ENCODE results near the gene ZNF747.

Gene ZNF747

DNA sequence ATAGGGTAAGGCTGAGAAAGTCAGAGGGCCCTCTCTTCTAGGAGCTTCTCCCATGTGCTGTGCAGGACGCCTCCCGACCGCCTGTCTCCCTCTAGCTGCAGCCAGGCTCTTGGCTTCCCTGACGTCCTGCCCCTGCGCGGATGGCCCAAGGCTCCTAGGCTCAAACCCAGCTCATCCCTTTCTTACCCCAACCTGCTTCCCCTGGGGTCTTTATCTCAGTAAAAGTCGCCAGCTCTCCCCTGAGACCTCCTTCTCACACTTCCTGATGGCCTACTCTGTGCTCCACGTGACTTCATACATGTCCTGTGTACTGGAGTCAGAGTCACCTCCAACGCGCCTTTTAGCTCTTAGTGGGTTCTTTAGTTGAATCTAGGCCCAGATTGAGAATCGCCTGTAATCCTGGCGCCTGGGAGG is 1.1 kb upstream of the ZNF747 start:
- H3K27ac ChIP-seq, result peak overlapping the region; percentile 98
- TF ChIP-seq ZFX (IDR thresholded peaks at IDR 0.05; ENCODE audit: borderline replicate concordance), result no peak
- TF ChIP-seq, protein P1, sequence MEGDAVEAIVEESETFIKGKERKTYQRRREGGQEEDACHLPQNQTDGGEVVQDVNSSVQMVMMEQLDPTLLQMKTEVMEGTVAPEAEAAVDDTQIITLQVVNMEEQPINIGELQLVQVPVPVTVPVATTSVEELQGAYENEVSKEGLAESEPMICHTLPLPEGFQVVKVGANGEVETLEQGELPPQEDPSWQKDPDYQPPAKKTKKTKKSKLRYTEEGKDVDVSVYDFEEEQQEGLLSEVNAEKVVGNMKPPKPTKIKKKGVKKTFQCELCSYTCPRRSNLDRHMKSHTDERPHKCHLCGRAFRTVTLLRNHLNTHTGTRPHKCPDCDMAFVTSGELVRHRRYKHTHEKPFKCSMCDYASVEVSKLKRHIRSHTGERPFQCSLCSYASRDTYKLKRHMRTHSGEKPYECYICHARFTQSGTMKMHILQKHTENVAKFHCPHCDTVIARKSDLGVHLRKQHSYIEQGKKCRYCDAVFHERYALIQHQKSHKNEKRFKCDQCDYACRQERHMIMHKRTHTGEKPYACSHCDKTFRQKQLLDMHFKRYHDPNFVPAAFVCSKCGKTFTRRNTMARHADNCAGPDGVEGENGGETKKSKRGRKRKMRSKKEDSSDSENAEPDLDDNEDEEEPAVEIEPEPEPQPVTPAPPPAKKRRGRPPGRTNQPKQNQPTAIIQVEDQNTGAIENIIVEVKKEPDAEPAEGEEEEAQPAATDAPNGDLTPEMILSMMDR (IDR thresholded peaks at IDR 0.05), result peak; percentile 79

DNA sequence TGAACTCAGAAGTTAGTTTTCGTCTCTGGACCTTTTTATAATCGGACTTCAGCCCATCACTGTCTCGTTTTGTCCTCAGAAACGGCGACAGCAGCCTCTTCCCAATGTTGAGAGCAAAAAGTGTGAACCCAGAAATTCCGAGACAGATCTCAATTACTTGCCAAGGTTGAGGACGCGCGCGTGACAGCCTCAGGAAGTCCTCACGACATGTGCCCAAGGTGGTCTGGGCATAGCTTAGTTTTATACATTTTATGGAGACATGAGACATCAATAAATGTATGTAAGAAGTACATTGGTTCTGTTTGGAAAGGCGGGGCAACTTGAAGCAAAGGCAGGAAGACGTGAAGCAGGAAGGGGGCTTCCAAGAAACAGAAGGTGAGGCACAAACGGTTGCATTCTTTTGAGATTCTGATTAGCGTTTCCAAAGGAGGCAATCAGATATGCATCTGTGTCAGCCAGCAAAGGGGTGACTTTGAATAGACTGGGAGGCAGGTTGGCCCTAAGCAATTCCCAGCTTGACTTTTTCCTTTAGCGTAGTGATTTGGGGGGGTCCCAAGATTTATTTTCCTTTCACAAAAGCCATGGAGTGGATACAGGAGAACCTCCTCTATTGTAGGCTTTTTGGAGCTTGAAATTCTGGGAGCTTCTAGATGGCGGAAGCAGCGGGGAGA is 583 bp upstream of the ZNF747 start:
- no peak for TF ChIP-seq ZFX (IDR thresholded peaks at IDR 0.05; ENCODE audit: borderline replicate concordance)
- TF ChIP-seq, protein P1 (IDR thresholded peaks at IDR 0.05), result no peak
- peak overlapping the region; percentile 98 for H3K27ac ChIP-seq

- TF ChIP-seq, protein P1 (IDR thresholded peaks at IDR 0.05), result no peak
- no peak for TF ChIP-seq ZFX (IDR thresholded peaks at IDR 0.05; ENCODE audit: borderline replicate concordance)
- peak overlapping the region; percentile 98 for H3K27ac ChIP-seq
These were observed 800 bp downstream of the ZNF747 start for GRCh38 chr16:30533748-30534367.

- TF ChIP-seq ZFX (IDR thresholded peaks at IDR 0.05; ENCODE audit: borderline replicate concordance), result no peak
- TF ChIP-seq, protein P1 (IDR thresholded peaks at IDR 0.05), result no peak
- peak overlapping the region; percentile 98 for H3K27ac ChIP-seq
These were observed 1.5 kb downstream of the ZNF747 start for GRCh38 chr16:30533146-30533522.

DNA sequence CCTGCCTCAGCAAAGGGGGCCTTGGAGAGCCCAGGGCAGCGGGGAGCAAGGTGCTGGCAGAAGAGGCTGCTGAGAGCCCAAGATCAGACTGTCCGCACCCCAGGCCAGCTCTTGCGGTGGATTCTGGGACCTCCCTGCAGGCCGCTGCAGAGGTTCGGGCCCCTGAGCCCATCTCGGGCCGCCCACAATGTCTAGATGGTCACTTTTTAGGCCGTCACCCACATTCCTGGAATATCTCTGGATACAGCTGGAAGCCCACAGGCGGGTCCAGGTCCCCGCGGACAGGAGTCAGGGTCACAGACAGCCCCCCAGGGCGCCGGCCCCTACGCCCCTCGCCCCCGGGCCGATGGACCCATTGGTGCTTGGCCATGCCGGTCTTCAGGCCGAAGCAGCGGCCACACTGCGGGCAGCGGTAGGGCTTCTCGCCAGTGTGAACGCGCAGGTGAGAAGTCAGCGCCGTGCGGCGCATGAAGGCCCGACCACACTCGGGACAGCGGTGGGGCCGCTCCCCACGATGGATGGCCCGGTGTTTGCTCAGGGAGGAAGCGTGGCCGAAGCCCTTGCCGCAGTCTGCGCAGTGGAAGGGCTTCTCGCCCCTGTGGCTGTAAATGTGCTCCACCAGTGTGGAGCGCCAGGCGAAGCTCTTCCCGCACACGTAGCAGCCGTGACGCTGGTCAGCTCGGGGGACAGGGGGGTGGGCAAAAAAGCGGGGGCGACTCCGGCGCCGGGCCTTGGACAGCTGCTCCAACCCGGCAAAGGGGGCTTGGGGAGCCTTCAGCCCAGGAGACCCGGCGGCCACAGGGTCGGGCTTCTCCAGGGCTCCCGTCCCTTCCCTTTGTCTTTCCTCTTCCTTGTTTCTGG is 2.1 kb downstream of the ZNF747 start:
- peak overlapping the region; percentile 98 for H3K27ac ChIP-seq
- no peak for TF ChIP-seq ZFX (IDR thresholded peaks at IDR 0.05; ENCODE audit: borderline replicate concordance)
- TF ChIP-seq, protein P1 (IDR thresholded peaks at IDR 0.05), result no peak

DNA sequence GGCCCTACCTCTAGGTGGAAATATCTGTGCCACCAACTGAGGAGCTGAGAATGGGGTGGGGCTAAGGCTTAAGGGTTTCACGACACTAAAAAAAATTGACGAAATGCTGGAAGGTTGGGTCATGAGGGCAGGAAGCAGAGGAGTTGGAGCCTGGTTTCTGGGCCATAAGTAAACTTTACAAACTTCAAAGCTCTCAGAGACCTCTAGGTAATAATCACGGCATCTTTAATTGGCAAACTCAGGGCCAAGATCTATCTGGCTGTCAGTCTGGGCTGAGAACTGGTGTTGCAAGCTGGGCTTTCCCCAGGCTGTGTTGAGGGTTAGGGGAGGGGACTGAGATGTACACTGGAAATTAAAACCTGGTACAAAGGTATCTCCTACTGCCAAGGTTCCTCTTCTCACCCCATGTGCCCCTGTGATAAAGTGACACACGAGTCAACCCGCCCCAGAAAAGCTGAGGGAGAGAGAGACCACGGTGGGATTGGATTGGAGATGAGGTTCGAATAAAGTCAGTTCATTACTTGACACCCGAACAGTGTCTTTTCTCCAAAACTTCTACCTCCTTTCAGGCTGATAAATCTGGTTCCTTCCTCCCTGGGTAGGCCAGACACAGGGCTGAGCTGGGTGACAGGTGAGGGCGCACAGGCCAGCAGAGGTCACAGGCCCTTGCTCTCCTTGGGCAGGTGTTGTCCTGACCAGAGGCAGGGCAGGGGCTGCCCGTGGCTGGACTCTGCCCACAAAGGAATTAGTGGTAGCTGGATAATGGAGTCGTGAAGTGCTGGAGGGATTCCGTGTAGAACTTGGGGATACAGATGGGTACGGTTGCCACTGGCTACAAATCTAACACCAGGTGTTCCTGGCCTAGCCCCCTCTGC is 4.3 kb downstream of the ZNF747 start:
- H3K27ac ChIP-seq, result peak overlapping the region; percentile 98
- no peak for TF ChIP-seq ZFX (IDR thresholded peaks at IDR 0.05; ENCODE audit: borderline replicate concordance)
- TF ChIP-seq, protein P1 (IDR thresholded peaks at IDR 0.05), result no peak
